ENCODE data around the gene DCST2.

The DCST2 gene

DNA sequence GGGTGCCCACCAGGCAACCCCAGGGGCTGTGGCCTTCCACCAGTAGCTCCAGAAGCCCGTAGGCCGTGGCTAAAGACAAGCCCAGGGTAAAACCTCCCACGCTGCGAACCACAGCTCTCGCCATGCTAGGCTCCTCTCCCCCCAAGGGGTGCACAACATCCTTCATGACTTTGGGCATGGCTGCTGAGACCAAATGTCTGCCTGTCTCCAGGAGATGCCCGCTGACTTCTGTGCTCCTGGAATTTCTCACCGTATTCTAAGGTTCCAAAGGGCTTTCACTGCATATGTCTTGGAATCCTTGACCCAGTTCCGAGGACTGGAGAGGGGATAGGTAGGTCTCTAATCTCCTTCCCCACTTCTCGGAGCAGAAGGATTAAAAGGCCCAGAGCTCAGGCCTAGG is at the start of gene DCST2, which contains the start of gene DCST1:
Gene DCST2 (minus strand): TSS at position 258 of the 400 bp plus-strand sequence. CDS start 80 bp downstream, at position 178.
Gene DCST1 (plus strand): TSS at position 301 of the 400 bp plus-strand sequence. CDS start 213 bp downstream, outside the sequence.
- DNase-seq, result no peak

DNA sequence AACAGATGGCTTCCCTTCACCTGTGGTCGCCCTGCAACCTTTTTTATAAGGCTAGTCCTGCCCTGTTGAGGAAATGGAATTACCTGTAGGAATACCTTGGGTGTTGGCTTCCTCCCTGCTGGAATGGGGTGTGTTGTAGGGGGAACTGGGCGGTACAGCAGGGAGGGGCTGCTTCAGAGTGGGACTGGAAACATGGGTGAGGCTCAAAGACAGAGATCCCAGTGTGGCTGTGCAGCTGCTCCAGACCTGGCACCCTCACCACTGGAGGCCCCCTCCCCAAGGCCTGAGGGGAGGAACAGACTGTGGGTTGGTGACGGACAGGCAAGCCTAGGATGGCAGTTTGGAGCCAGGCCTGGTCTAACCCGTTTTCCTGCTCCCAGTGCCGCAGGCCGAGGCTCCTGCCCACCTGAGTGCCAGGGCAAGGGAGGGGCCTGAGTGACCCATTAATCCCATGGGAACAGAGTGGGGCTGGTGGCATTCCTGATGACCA is 49.5 kb upstream of the DCST2 start:
- DNase-seq, result no peak

DNA sequence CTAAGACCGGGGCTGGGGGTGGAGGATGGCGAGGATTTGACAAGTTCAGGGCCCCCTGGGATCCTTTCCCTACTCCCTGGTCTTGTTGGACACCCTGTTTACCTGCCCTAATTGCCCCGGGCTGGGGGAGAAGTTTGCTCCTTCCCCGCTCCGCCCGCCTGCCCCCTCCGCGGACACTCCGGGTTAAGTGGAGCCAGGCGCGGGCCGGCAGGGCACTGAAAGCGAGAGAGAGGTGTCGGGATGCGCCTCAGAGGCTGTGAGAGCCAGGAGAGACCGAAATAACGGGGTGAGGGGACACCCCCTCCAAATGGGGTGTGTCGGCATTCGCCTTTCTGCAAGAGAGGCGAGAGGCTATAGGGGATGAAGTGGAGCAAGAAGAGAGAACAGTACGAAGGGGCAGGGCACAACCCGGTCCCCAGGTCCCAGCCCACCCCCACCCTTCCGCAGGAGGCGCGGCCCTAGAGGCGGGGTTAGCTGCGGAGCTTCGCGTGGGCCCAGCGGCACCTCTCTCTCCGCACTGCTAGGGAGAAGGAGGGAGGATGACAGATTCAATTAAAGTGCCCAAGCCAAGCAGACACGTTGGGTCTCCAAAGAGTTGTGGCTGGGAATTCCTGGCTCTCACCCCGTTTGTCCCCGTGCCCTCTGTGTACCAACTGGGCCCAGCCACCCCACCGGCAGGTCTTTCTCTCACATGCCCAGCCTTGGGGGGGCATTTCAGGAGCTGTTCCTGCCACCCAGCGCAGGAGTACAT is 48.9 kb upstream of the DCST2 start:
- no peak for DNase-seq

DNA sequence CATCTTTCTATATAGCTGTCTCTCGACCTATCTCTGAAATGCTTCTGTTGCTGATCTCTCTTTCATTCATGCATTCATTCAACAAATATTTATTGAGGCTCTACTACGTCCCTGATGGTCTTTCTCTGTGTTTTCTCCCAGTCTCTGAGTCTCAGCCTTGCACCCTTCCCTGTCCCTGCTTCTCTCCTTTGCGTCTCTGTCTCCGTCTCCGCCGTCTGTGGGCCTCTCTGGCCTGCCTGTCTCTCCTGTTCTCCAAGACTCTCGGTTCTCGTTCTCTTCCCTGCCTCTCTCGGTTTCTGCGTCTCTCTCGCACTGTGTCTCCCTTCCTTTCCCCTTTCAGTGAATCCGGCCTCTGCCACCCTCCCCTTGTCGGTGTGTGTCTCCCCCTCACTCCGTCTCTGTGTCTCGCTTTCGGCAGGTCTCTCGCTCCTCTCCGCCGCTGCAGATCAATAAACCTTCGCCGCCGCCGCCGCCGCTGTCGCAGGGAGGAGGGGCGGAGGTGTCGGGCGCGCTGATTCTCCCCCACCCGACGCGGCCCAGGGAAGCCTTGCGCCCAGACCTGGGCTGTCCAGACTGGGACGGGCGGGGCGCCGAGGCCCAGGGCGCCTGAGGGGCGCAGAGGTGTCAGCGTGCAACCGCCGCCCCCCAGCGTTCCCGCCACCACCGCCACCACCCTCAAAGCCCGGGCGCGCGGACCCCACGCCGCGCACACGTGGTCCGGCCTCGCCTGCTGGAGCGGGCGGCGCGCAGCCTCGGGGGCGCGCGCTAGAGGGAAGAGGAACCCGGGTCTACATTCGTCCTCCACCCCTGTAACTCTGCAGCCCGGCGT is 48.1 kb upstream of the DCST2 start:
- no peak for DNase-seq

DNA sequence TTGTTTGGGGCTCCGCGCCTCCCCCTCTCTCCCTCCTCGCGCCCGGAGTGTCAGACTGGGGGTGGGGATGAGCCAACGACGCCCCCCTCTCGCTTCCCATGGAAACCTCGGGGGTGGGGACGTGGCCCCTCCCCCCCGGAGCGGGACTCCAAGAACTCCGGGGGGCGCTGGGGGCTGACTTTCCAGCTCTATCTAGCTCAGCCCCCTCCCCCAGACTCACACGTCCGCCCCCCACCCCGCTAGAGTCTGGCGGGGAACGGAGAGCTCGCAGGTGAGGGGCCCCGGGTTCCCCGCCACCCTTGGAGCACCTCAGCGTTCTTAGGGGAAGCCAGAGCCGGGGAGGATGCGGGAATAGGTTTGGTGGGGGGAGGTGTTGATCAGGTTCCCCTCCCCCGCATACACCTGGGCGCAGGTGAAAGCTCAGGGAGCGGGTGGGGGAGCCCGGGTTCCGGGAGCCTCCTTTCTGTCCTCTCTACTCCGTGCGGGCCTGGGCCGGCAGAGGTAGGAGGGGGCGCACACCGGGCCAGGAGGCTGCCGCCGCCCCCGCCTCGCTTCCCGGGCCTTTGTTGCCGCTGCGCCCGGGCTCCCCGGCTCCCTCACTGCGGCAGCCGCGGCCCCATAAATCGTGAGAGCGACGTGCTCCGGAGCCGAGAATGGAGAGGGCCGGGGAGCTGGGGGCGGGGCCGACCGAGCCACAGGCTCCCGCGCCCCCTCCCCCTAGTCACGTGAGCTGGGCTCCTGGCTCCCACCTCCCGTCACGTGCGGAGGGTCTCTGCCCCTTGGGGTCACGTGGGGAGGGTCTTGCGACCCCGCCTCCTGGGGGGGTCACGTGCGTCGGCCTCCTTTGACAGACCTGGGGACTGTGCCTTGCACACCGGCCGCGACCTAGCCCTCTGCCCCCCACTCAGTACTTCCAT is 47.0 kb upstream of the DCST2 start:
- no peak for DNase-seq

DNA sequence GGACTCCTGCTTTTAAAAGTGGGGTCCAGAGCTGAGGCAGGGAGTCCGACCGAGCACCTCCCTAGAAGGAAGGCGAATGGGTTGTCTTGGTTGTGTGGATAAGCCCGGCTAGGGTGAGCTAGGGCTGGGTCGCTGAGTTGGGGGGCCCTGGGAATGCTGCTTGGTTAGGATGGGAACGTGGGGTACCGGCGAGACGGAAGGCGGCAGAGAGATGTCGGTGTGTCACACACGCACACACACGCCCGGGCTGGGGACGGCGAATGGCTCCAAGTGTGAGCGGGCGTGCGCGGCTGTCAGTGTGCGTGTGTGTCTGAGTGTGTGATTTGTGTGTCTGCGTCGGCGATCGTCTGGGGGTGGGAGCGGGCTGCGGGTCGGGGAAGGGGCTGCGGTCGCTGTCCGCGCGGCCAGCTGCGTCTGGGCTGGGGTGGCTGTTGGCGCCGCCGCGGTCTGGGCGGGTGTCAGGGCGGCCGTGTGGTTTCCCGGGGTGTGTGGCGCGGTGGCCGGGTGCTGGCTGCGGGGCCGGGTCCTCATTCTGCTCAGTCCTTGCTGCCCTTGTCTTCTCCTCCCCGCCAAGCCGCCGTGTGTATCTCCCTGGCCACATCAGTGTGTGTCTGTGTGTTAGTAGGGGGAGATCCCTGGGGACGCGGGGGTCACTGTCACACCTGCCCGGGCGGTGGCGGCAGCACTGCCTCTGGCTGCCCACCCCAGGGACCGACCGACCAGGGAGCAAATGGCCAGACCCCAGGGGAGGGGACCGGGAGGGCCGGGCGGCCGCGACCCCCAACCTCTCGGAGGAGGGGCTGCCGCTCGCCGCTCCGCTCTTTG is 46.1 kb upstream of the DCST2 start:
- no peak for DNase-seq

DNA sequence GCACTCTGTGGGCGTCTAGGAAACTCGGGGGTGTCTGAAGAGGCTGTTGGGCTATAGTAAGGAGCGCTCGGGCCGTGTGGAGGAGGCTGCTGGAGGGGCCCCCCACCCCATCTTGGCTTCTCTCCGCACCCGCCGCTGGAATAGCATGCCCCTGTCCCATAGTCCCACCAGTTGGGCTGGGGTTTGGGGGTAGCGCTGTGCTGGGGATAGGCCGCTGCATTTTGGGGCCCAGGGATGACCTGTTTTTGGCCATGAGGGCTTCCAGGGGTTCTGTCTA is 45.6 kb upstream of the DCST2 start:
- DNase-seq, result no peak

DNA sequence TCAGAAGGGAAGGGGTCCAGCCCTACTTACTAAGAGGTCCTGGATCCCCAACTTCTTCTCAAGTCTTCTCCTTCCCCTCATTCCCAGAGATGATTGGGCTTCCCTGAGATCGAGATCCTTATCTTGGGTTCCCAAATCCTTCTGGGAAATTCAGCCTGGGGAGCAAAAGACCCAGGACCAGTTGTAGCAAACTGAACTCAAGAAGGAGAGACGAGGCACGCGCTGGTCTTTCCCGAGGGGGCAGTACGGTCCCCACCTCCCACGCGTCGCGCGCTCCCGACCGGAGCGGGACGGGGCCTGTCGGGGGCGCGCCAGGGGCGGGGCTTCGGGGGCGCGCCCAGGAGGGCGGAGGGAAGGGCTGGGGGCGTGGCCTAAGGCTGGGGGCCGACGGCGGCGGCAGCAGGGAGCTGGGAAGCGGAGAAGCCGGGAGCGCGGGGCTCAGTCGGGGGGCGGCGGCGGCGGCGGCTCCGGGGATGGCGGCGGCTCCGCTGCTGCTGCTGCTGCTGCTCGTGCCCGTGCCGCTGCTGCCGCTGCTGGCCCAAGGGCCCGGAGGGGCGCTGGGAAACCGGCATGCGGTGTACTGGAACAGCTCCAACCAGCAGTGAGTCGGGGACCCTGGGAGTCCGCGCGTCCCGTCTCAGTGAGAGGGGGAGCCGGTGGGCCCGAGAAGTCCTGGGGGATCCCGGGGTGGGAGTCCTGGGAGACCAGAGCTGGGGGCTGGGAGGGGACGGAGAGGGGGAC is 45.1 kb upstream of the DCST2 start, which contains the start of gene EFNA3:
Gene EFNA3 (plus strand): TSS at position 369 of the 741 bp plus-strand sequence. CDS start 105 bp downstream, at position 474.
- DNase-seq, result no peak

DNA sequence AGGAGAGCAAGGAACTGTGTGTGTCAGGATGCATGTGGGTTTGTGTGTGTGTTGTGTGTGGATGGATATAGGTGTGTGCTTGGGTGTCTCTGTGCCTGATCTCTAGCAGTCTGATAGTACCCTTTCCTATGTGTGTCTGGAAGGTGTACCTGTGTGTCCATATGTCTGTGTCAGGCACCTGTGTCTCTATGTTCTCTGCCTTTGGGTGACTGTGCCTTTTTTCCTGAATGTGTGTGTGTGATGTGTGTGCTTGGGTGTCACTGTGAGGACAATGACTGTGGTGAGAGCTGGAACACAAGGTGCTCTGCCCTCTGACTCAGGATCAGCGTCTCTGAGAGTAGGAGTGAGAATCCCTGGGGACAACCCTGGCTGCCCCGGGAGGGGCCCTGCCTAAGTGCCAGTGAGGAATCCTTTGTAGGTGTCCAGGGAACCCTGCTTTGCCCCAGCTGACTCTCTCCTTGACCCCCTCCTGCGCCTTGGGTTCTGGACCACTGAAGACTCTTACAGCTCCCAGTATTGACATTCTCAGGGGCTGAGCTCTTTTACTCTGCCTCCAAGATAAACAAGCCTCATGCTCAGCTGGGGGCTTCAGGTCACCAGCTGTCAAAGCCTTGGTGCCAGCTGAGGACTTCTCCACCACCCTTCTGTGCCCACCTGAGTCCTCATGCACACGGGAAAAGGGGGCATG is 44.3 kb upstream of the DCST2 start:
- DNase-seq, result no peak

DNA sequence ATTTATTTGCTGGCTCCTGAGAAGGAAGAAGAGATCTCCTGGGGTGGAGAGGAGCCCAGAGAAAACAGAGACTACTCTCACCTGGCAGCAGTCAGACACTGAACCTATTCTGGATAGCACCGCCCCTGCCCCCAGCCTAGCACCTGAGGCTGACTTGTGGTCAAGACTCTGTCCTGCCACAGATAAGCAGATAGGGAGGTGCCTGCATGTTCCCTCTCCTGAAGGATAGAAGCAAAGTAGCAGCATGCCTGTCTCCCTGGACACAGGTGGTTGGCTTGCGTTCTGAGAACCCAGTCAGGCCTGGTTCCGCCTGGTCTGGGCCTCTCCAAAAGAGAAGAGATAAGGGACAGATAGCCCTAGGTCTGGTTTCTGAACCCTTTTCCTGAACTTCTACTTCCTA is 43.8 kb upstream of the DCST2 start:
- no peak for DNase-seq

DNA sequence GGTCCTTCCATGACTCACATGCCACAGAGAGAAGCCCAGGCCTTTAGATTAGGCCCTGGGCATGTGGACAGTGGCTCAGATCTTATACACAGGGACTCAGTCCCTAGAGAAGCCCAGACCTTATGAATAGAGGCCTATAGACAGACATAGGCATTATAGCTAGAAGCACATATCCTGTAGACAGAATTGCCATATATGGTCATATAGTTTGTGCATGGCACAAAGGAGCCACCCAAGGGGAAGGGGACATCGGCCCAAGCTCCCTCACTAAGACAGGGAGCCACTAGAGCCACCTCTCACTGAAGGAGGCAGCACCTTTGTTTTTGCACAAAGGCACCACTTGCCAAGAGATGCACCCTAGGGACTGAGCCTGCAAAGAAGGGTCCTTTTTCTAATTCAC is 42.8 kb upstream of the DCST2 start:
- DNase-seq, result no peak

DNA sequence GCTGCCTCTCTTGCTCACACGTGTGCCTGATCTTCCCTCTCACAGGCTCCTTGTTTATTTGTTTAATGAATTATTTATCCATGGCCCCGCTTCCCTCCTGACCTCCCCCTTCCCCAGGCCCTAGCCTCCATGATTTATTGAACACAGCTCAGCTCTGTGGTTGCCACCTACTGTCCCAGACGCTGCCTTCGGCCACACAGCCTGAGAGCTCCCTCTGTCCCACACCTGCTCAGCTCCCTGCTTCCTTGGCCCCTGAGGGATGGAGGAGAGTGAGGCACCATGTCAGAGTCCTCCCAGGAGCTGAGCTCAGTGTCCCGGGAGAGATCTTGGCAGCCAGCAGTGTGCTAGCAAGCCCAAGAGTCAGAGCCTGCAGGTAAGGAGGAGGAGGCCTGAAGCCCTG is 42.0 kb upstream of the DCST2 start:
- DNase-seq, result no peak

DNA sequence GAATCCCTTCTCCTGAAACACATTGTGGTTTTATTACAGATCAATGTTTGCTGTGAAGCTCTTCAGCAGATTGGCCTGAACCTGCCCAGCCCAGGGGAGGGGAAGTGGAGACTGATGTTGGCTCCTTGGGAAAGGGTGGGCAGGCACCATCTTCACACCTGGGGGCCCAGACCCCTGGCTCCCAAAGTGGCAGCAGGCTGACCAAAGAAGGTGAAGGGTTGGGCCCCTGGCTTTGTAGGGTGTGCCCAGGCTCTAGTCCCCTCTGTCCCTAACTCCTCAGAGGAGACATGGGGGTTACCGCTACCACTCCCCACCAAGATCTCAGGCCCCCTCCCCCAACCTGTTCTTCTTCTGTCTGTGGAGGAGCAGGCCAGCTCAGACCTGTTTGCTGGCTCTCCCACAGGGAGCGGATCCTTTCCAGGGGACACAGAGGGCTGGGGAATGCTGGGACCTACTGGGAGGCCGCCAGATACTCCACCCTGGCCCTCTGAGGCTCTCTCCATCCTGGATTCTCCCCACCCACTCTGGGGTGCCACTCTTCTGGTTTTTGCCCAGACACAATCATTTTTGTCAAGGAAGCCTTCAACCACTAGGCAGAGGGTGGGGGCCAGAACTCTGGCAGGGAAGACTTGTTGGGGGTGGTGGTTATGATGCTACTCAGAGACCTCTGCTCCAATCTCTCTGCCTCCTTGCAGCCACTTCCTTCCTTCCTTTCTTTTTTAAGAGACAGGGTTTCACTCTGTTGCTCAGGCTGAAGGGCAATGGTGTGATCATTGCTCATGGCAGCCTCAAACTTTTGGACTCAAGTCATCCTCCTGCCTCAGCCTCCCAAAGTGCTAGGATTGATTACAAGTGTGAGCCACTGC is 40.0 kb upstream of the DCST2 start:
- DNase-seq, result no peak

DNA sequence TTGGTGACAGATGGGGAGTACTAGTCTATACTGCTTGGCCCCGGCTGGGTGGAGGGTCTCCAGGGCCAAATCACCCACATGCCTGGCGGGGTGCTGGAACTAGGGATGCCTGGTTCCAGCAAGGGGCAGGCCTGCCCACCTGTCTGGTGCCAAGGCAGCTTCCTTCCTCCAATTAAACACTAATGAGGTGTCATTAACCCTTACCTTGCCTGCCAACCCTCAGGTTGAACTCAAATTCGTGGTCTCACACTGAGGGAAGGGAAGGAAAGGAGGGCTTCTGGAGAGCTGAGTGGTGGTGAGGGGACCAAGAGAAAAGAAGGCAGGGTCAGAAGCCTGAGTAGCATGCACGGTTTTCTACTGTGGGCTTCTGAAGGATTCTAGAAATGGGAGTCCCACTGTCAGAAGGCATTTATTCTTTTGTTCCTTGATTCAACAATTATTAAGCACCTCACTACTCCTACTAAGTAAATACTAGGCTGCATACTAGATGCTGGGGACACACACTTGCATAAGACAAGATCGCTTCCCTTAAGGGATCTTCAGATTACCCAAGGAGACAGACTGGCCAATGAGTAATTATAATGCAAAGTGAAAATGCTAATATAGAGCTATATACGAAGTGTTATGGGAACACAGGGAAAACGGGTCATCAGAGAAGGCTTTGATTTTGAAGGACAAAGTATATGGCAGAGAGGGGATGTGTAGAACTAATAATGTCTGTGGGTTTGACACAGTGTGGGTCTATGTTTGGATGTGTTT is 39.1 kb upstream of the DCST2 start:
- DNase-seq, result no peak

DNA sequence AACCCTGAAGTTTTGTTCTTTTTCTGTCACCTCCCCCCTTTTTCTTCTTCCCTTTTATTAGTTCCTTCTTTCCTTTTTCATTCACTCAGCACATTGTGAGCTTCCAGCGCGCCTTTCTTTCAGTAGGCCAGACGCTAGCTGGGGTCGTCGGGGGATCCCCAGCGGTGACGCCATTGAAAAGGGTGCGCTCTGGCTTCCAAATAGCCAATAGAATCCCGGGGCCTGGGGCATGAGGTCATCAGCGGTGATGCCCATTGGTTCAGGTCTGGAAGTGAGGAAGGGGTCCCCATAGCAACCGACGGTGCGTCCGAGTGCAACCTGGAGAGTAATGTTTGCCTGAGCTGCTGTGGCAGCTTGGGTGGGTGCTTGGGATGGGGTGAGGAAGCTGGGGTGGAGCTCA is 38.1 kb upstream of the DCST2 start:
- no peak for DNase-seq

DNA sequence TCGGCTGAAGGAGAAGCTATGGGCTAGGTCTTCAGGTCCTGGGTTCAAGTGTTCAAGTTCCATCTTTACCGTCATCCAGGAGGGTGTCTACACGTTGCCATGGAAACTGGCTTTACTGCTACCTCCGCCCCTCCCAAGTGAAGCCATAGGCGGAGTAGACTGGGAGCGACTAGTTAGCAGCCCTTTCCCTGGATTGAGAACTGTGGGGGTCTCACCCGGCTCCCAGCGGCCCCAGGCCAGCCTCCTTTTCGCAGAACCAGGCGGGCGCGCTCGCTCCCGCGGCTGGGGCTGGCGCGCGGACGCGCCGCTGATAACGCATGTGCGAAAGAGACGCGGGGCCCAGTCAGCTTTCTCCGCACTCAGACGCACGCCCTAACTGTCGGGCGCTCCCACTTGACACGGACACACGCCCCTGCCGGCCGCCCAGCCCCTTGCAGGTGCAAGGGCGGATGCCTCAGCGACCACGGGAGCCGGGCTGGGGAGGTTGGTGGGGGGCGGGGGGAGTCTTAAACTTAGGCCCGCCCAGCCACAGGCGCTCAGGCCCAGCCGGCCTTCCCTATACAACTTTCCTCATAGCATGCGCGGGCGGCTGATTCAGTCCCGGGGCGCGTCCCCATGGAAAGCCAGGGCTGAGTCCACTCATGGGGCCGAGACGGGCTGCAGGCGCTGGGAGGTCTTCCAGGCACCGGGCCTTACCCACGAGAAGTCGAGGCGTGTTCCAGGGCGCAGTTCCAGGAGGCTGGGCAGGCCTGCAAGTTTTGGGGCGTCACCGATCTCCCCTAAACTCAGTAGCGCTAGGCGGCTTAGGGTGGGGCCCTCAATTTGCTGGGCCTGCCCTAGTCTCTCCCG is 37.4 kb upstream of the DCST2 start:
- DNase-seq, result peak; percentile 24

DNA sequence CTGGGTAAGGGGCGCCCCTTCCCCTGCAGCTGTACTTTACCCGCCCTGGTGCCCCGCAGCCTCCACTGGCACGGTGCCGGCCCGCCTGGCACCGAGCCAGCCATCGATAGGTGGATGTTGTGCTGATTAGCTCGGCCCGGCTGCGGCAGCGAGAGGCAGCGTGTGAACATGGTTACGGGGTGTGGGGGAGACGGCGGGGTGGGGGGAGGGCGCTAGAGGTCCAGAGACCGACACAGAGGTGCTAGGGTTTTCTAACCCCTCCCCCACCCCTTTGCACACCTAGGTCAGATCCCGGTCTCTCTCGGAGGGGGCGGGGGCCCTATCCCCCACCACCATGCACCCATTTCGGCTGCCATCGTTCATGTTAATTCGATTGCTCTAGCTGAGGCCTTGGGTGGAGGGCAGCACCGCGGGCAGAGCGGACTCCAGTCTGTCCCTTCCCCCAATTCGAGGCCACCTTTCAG is 36.6 kb upstream of the DCST2 start:
- no peak for DNase-seq

All from GOT3 (cell line).